ENCODE results near the gene GLP2R. TPM values are rescaled to one million over a fixed set of nuclear protein-coding genes. Genes with fewer than 3 reads are reported as not detected.

Gene GLP2R
- total RNA-seq, 1 donor from 2014 or later, result 3.4 TPM

- no peak overlapping the region for H3K27ac ChIP-seq
- no peaks in the 10 kb centered on the region for H3K4me1 ChIP-seq
- ATAC-seq (no peak), DNase-seq (no peak)
- no peaks in the 10 kb centered on the region for H3K36me3 ChIP-seq
- intact Hi-C loops (cut with DNase I), result no loop called here
- no peak for TF ChIP-seq CTCF (IDR thresholded peaks at IDR 0.05)
- no peaks in the 10 kb centered on the region for H3K9me3 ChIP-seq
- no peak overlapping the region for H3K4me3 ChIP-seq
- H3K27me3 ChIP-seq (ENCODE audit: low read depth), result no peaks in the 10 kb centered on the region
These were observed 17.7 kb downstream of the GLP2R start for GRCh38 chr17:9843152-9844010.

- no peak for TF ChIP-seq CTCF (IDR thresholded peaks at IDR 0.05)
These were observed 18.4 kb downstream of the GLP2R start for GRCh38 chr17:9844153-9844552.

GRCh38 chr17:9845306-9845705 is 19.6 kb downstream of the GLP2R start:
- TF ChIP-seq CTCF (IDR thresholded peaks at IDR 0.05), result no peak
- intact Hi-C loops (cut with DNase I), result no loop called here
- H3K36me3 ChIP-seq, result no peaks in the 10 kb centered on the region
- no peaks in the 10 kb centered on the region for H3K27me3 ChIP-seq (ENCODE audit: low read depth)
- no peaks in the 10 kb centered on the region for H3K9me3 ChIP-seq
- DNase-seq, result no peak
- no peak for ATAC-seq
- no peak overlapping the region for H3K4me3 ChIP-seq
- no peak overlapping the region for H3K27ac ChIP-seq
- no peaks in the 10 kb centered on the region for H3K4me1 ChIP-seq

More at GRCh38 chr17:9844153-9844552, 18.4 kb downstream of the GLP2R start:
- H3K4me3 ChIP-seq, result no peak overlapping the region
- intact Hi-C loops (cut with DNase I), result no loop called here
- no peaks in the 10 kb centered on the region for H3K4me1 ChIP-seq
- DNase-seq (no peak), ATAC-seq (no peak)
- H3K9me3 ChIP-seq, result no peaks in the 10 kb centered on the region
- no peaks in the 10 kb centered on the region for H3K36me3 ChIP-seq
- no peak overlapping the region for H3K27ac ChIP-seq
- H3K27me3 ChIP-seq (ENCODE audit: low read depth), result no peaks in the 10 kb centered on the region

GRCh38 chr17:9850151-9850550 is 24.4 kb downstream of the GLP2R start:
- Histone ChIP-seq H3K36me3 (no peaks in the 10 kb centered on the region), H3K4me3 (no peak overlapping the region), H3K4me1 (no peaks in the 10 kb centered on the region), H3K9me3 (no peaks in the 10 kb centered on the region), H3K27me3 (ENCODE audit: low read depth) (no peaks in the 10 kb centered on the region), H3K27ac (no peak overlapping the region)
- intact Hi-C loops (cut with DNase I), result no loop called here
- no peak for TF ChIP-seq CTCF (IDR thresholded peaks at IDR 0.05)
- ATAC-seq (no peak), DNase-seq (no peak)

- H3K27me3 ChIP-seq (ENCODE audit: low read depth), result no peaks in the 10 kb centered on the region
- ATAC-seq, result no peak
- no peak overlapping the region for H3K4me3 ChIP-seq
- H3K27ac ChIP-seq, result no peak overlapping the region
- no peaks in the 10 kb centered on the region for H3K36me3 ChIP-seq
- no peaks in the 10 kb centered on the region for H3K4me1 ChIP-seq
- intact Hi-C loops (cut with DNase I), result no loop called here
- DNase-seq, result no peak
- H3K9me3 ChIP-seq, result no peaks in the 10 kb centered on the region
- TF ChIP-seq CTCF (IDR thresholded peaks at IDR 0.05), result no peak
These were observed 28.5 kb downstream of the GLP2R start for GRCh38 chr17:9854255-9854654.
